NCI-H524 treated with DMSO at 0.1 percent for 48 hours (cell line): ENCODE data around the gene CHCHD3.
"Not testable (repeated sequence)": the region's sequence is repeated elsewhere in the genome, so short reads cannot be mapped to it uniquely, and the experiment has no call there.

Source experiments
- DNase-seq: peaks from one replicate; lab custom pipeline; 2025; lab: John Stamatoyannopoulos, UW

Gene CHCHD3

GRCh38 chr7:133001727-133002126, 80.2 kb downstream of the CHCHD3 start:
- no peak for DNase-seq

GRCh38 chr7:132999845-133000244, 82.0 kb downstream of the CHCHD3 start:
- no peak for DNase-seq

GRCh38 chr7:132998763-132999162, 83.1 kb downstream of the CHCHD3 start:
- no peak for DNase-seq

- no peak for DNase-seq
Observed at GRCh38 chr7:132997505-132997904, 84.4 kb downstream of the CHCHD3 start.

- no peak for DNase-seq
Observed at GRCh38 chr7:132996581-132997242, 85.2 kb downstream of the CHCHD3 start.

GRCh38 chr7:132993377-132994013, 88.4 kb downstream of the CHCHD3 start:
- no peak for DNase-seq

GRCh38 chr7:132991615-132992587, 90.0 kb downstream of the CHCHD3 start:
- no peak for DNase-seq

- no peak for DNase-seq
Observed at GRCh38 chr7:132988117-132988516, 93.8 kb downstream of the CHCHD3 start.

GRCh38 chr7:132980402-132980801, 101.5 kb downstream of the CHCHD3 start:
- DNase-seq, result no peak

GRCh38 chr7:132979524-132979923, 102.4 kb downstream of the CHCHD3 start:
- no peak for DNase-seq

GRCh38 chr7:132977234-132977633, 104.7 kb downstream of the CHCHD3 start:
- no peak for DNase-seq

GRCh38 chr7:132972745-132973144, 109.1 kb downstream of the CHCHD3 start:
- DNase-seq, result no peak

GRCh38 chr7:132970257-132970656, 111.6 kb downstream of the CHCHD3 start:
- no peak for DNase-seq

- no peak for DNase-seq
Observed at GRCh38 chr7:132969520-132969919, 112.4 kb downstream of the CHCHD3 start.

- not testable (repeated sequence) for DNase-seq
Observed at GRCh38 chr7:132967470-132967848, 114.4 kb downstream of the CHCHD3 start.

- no peak for DNase-seq
Observed at GRCh38 chr7:132966754-132967469, 115.0 kb downstream of the CHCHD3 start.

GRCh38 chr7:132965951-132966350, 115.9 kb downstream of the CHCHD3 start:
- DNase-seq, result no peak

- no peak for DNase-seq
Observed at GRCh38 chr7:132964876-132965275, 117.0 kb downstream of the CHCHD3 start.

GRCh38 chr7:132959891-132960290, 122.0 kb downstream of the CHCHD3 start:
- DNase-seq, result no peak

- no peak for DNase-seq
Observed at GRCh38 chr7:132956556-132956955, 125.3 kb downstream of the CHCHD3 start.

- DNase-seq, result no peak
Observed at GRCh38 chr7:132953468-132953867, 128.4 kb downstream of the CHCHD3 start.

GRCh38 chr7:132950725-132951124, 131.2 kb downstream of the CHCHD3 start:
- DNase-seq, result no peak
